Colon (tissue), 2 donors: ENCODE data around the gene SSBP2.

ENCODE experiments used
- FAIRE-seq: peaks from 2 replicates; lab custom pipeline; 2012; peaks lifted over from hg19 to GRCh38; lab: Jason Lieb, UNC
- donor health status: control.
- donor health status: control.

The SSBP2 gene

DNA sequence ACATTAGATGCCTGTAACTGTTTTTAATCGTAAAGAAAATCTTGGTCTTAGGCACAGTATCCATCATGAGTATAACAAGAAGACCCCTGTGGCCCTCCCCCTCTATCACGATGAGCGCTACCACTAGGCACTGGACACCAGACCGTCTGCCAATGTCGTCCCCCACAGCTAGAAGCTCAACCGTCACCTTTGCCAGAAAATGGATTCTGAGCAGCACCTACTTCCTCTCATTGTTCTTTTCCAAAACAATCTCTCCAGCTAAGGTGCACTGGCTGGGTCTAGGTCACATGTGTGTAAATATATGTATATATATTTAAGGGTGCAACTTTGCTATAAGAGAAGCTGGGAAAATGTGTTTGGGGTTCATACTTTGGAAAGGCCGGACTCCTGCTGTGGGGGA lies 15.7 kb upstream of the SSBP2 start:
- FAIRE-seq, result no peak

DNA sequence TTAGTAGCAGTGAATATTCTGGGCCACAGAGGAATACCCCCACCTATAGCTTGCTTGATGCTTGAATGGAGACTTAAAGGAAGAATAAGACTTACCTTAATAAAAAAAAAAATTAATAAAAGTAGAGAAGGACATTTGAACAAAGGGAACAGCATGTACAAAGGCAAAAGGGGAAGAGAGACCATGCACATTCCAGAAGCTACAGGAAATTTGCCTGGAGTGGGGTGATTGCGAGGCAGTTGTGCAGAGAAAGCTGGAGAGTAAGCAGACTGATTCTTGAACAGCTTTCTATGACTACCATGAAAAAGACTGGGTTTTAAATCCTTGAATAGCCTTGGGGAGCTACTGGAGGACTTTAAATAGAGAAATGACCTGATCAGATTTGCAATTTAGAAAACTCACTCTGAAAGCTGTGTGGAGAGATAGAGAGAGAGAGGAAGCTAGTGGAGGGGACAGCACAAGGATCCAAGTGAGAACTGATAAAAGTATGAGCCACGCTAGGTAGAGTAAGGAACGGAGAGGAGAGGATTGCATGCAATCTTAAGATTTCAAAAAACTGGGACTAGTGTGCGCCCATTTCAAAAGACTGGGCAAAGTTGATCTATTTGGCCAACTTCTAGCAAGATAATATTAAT lies 12.5 kb upstream of the SSBP2 start:
- no peak for FAIRE-seq

DNA sequence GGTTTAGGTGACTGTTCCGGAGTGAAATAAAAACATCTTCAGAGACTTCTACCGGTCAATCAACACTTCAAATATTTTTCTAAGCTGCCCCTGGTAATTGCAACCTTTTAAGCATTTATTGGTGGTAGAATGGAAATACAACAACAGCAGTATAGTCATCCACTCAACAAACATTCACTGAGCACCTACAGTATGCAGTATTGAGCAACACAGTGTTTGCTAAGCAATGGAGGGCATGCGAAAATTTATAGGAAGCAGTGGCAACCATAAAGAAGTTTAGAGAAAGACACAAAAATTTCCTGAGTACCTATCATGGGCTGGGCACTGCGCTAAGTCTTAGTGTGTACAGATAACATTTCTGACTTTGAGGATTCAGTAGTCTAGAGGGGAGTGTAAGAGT lies 12.0 kb upstream of the SSBP2 start:
- FAIRE-seq, result no peak

DNA sequence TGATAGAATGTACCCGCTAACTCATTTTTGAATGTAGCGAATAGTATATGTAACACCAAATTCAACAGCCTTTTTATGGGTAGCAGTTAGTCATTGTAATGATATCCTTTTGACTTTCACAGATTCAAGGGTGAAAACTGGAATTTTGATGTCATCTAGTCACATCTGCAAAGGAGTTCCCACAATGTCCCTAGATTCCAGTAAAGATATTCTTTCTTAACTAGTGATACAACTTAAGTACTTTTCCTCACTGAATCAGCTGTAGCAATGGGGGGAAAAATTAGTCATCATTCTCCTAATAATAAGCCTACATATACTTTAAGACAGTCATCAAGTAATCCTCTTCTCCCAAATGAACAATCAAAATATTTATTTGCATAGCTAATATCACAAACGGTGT lies 11.5 kb upstream of the SSBP2 start:
- FAIRE-seq, result no peak

DNA sequence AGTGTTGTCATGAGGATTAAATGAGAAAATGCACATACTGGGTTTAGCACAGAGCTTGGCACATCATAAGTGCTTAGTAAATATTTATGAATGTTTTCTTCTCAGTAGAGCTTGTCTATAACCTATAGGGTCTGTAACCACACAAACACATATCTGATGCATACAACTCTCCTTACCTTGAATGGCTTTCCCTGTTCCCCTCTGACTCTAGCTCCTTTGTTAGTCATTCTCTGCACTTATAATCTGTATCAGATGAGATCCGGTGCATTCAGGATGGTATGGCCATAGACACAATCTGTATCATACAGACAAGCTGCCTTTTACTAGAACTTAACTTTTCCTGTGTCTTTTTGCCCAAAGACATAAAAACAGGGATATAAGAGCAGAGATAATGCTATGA lies 11.1 kb upstream of the SSBP2 start:
- FAIRE-seq, result no peak

DNA sequence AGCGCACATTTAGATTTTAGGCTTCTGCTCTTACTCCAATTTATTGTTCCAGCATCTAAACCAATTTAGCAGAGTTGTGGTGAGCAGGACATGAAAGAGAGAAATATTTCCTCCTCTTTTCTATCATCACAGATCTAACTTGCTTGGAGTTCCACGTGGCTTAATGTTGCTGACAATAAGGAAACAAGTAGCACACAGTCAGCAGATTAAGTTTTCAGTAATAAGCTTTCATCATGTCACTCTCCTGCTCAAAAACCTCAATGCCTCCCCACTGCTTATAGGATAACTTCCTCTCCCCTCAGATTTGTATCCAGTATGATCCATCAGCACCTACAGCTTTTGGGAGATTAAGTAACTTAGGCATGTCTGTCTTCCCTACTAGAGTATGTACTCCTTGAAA lies 10.4 kb upstream of the SSBP2 start:
- FAIRE-seq, result no peak

DNA sequence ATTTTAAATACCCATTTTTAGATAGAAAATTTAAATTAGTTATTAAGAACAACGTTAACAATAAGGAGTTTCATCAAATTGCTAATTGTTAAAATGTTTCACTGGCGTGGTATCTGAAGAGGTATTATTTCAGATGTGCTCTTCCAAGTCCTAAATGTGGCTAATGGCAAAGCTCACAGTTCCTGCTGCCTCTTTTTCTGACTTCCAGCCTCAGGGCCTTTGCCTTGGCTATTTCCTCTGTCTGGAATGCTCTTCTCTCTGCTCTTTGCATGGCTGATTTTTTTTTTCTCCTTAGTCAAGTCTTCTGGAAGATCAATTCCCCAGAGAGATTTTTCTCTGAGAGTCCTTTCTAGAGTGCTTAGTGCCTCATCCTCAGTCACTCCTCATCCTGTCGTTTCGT lies 9.6 kb upstream of the SSBP2 start:
- no peak for FAIRE-seq

DNA sequence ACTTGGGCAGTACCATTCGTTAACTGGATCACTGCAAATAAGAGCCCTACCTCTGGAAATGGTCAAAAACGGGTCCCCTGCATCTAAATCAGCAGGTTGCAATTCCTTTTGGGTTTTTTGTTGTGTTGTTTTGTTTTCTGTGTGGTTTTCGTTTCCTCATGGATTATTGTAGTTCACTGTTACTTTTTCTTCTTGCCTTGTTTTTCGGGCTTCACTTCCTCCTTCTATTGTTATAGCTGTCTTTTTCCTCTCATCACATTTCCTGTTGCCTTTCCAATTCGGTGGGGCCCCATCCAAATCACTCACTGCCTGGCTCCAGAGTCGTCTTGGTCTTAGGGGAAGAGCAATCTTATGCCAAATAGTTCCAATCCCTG lies 8.7 kb upstream of the SSBP2 start:
- no peak for FAIRE-seq

DNA sequence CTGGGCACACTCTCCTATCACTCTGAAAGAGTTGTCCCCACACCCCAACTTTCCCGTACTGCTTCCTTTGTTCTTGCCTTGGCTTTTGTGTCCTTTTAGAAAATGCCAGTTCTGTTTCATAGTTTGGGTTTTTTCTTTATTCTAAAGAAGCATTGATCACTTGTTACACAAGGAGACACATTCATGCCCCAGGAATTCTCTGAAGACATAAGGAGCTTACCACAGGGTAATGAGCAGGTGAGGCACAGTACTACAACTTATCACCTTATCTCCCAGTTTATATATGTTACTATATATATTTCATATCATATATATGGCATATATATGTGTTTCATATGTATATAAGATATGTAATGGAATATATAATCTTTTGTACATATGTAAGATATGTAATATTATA lies 6.5 kb upstream of the SSBP2 start:
- FAIRE-seq, result no peak

DNA sequence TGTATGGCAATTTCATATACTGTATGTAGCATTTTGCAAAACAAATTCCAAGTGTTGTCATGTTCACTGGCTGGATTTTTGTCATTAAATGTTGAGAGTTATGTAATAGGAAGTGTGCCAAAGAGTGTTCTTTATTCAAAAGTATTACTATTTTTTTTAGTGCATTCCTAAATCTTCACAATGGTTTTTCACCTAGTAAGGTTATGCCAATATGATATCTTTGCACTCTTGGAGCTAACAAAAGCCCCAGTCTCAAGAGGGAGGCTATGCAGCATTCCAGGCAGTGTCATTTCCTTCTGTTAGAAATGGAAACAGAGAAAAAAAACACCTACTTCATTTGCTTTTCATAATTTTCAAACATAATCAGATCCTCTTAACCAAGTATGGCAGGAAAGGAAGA lies 5.1 kb upstream of the SSBP2 start:
- FAIRE-seq, result no peak

DNA sequence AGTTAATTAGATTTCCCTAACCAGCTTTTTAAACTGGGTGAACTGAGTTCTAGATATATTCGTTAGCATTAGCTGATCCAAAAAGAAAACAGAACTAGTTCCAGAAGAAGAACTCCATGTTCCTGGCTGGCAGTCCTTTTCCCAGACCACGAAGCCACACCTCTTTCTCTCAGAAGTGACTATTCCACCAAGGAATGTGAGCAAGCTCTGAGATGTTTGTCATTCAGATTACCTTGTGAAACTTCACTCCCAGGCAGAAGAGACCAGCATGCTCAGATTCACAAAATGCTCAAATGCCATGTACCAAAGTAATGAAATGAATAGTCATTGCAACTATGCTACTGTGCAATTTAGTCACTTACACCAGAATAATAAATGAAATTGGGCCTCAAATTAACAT lies 4.4 kb upstream of the SSBP2 start:
- no peak for FAIRE-seq

DNA sequence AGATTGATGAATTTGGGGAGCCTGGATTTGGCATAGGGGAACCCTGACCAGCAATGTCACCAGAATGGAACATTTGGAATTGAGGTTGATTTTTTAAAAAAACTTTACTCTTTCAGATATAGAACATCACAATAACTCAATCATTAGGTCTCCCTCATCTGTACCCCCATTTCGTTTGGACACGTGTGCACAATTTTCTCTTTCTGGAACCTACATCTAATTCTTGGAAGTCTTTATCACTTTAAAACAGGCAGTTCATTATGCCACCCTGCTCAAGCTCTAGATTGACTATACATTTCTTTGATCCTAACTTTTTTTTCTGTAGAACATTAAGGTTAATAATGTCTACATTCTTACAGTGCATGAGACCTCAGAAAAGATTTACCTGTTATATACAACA lies 3.7 kb upstream of the SSBP2 start:
- no peak for FAIRE-seq

DNA sequence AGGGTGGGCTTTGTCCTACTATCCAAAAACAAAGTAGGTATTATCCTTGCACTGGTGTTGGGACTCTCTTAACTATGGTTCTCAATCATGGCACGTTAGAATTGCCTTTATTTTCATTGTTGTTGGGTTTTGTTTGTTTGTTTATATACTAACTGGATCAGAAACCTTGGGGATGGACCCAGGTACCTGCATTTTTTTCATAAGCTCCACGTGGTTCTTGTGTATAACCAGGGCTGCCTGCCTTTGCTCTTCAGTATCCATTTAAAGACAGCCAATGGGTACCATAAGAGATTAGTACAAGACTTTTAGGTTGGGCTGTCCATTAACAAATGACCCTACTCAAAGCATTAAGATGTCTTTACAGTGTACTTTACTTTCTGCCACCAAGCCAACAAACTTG lies 2.5 kb upstream of the SSBP2 start:
- FAIRE-seq, result no peak

DNA sequence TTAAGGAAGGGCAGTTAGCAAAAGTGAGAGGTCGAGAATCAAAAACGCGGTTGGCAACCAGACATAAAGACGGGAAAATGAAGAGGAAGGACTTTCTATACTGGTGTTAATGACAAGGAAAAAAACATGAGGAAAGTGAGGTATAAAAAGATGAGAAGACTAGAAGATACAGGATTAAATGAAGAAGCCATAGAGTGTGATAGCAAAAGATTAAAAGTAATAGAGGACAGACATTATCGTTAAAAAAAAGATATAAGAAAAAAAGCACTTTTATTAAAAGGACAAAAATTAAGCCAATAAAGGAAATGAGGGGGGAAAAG lies 1.7 kb upstream of the SSBP2 start:
- FAIRE-seq, result no peak

DNA sequence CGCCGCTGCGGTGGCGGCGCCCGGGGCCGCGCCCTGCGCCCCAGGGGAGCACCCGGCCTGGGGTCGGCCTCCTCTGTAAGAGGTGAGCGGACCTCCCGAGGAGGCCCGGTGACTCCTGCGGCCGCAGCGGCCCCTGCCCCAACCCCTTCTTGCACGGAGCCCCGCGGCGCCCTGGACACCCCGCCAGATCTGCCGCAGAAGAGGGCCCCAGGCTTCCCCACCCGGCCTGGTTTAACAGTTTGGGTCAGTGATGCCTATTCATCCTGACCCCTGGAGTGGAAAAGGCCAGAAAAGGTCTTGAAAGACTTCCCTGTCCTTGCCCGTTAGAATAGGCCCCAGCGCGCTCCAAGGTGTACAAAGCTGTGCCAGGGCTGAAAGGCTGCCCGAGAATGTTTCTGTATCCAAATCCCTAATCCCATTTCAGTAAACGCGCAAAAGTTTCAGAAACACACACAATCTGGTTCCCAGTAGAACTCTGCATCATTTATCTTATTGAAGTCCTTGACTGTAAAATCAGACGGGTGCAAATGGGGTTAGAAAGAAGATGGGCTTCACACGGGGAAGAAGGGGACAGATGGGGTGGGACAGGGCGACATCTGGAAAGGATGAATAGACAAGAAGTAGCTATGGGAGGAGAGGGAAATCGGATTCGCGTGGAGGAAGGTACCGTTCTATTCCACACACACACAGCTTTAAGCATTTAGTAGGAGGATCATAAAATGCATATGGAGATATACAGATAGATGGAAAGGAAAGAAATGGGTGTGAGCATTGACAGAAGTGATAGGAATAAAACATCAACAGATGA lies 1.1 kb upstream of the SSBP2 start:
- FAIRE-seq, result no peak

DNA sequence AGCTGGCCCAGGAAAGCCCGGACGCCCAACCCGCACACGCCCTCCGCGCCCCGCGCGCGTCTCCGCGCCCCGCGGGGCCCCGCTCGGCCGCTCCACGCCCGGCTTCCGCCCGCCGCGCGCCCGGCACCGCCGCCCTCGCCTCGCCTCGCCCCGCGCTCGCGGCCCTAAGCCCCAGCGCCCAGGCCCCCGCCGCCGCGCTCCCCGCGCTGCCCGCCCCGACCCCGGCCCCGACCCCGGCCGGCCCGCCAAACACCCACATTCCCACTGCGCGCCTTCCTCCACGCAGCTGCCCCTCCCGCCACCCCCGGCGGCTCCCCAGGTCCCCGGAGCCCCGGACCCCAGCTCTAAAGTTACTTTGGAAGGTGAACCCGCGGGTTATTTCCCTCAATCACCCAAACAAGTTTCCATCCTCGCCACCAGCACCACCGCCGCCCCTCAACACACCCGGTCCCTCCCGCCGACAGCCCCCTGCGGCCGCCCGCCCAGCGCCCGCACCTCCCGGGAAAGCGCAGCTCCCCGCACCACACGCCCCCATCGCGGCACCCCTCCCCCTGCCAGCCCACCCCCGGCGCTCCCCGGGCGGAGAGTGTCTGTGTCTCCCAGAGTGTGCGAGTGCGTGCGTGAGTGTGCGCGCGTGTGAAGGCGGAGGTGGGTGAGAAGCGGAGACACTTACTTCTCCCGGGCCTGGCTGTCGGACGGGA lies 439 bp downstream of the SSBP2 start:
- FAIRE-seq, result no peak

DNA sequence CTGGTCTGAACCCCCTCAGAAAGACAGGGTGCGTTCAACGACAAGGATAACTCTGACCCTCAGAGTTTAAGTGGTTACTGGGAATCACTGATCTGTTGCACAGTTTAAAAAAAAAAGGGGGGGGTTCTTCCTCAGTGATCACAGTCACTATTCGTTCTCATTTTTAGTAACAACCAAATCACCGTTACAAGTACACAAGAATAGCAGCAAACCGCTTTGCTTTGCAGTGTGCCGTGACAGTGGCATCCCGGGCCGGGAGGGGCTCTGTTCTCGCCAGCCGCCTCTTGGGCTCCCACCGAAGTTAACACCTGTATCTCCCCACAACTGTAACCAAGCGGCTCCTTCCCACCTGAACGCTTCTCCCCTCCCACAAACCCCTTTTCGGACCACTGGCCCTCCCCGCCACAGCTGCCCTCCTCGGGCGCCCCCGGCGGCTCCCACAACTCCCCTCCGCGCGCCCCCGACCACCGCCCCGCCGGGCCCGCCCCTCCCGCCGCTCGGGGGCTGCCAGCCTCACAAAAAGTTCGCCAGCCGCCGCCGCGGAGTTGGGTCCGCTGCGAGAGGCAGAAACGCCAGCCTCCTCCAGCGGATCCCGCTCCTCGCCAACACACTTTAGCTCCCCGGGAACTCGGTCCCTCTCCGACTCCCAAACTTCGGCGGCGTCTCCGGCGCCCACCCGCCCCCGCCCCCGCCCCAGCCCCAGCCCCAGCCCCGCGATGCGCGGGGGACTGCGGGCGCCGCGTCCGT lies 1.2 kb downstream of the SSBP2 start:
- FAIRE-seq, result no peak

DNA sequence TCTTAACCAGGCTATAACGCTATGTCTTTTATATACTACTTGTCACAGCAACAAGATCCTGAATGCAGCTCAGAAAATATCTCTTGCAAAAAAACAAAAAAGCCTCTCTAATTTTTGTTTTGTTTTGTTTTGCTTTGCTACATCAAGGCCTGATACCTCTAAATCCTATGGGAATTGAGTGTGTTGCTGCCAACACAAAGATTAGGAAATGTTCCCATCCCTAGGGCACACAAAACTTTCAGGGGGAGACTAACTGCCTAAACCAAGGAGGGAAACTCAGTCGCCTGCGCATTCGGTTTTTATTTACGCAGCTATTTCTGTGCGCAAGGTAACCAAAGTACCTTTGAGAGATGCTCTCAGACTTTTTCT lies 1.7 kb downstream of the SSBP2 start:
- no peak for FAIRE-seq

DNA sequence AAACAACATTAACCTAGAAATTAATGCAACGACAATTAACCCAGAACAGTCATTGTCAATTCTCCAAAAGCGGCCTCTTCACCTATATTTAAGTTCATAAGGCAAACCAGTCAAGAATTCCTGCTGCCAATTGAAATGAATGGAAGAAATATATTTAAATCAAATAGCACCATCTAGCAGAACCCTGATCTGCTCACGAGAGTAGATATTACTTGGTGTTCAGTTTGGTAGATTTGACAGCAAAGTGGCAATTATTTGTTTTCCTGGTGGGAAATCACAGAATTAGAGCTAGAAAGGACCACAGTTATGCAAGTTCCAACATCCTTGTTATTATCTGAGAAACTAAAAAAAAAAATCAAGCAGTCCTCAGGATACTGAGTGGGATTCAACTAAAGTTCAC lies 2.3 kb downstream of the SSBP2 start:
- no peak for FAIRE-seq

DNA sequence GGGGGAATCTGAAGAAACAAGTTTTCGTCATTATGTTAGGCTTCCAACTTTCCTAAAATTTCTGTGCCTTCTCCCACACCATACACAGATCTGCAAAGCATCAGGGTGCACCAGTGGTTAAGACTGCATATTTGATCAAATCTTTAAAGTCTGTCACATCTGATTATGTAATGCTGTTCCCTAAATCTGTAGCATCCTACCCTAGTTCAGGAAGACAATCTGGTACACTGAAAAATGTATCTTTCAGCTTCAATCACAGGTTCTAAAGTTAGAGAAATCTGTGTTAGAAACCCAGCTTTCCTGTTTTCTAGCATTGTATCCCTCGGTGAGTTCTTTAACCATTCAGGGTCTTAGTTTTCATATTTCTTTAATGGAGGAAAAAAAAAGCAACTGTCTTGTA lies 3.9 kb downstream of the SSBP2 start:
- no peak for FAIRE-seq

DNA sequence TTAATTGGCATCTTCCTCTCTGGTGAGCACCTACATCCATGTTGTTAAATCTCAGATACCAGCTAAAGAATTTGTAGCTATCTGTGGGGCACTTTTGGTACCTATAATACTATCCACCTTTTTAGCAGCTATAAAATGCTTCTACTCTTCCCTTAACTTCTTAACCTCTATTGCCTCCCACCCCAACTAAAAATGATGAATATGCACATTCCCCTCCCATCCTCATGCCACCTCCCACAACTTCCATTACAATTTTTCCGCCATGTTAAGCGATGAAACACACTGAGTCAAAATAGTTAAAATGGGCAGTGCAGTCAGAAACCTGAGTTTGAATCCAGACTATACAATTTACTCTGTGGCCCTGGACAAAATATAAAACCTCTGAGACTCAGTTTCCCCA lies 10.1 kb downstream of the SSBP2 start:
- no peak for FAIRE-seq

DNA sequence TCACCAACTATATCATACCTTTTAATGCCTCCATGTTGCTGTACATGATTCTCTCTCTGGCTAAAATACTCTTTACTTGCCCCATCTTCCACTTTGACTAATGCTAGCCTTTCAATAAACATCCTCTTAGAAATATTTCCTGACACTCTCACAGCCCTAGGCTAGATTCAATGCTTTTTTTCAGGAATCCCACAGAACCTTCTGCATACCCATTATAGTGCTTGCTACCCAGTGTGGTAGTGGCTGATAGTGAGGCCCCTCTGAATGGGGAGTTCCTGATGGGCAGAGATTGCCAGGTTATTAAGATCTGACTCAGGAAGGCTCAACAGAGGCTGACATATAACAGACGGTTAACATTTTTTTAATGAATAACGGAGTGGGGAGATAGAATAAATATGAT lies 11.6 kb downstream of the SSBP2 start:
- FAIRE-seq, result no peak

DNA sequence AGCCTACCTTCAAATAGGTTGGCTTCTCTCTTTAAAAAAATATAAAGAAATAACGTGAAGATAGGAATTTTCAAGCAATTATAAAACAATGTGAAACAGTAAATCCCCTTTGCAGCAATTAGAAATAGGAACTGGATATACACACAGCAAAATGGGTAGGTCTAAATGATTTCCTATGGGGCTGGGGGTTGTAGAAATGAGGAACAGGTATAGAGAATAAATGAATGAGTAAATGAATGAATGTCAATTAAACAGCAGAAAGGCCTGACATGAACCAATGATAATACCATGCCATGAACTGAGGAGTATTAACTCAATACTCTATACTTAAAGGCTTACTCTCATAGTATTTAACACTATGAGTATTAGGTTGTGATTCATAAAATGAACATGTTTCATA lies 21.6 kb downstream of the SSBP2 start:
- no peak for FAIRE-seq
